Dermis blood vessel endothelial cell (primary cell): ENCODE measurements around the gene ATXN8OS. TPM values are rescaled to one million over a fixed set of nuclear protein-coding genes. Genes with fewer than 3 reads are reported as not detected.
"Not testable (repeated sequence)": the region's sequence is repeated elsewhere in the genome, so short reads cannot be mapped to it uniquely, and the experiment has no call there.

Experiments
- DNase-seq: peaks from one replicate; pipeline ENCODE4 v3.0.0; 2010
- total RNA-seq: library from RNA; depleted of rRNA; stranded (reverse); fragments of >200 nt; gene quantifications from 2 replicates; pipeline ENCODE4 v1.2.3, GENCODE V29; 2014

Gene ATXN8OS
- total RNA-seq: not detected in 2 replicates

- DNase-seq: no peak
Observed at GRCh38 chr13:70107498-70108281, at the start of gene ATXN8OS. Gene ATXN8OS, plus strand, starts transcription at chr13:70107826.

GRCh38 chr13:70080012-70080411 is 27.6 kb upstream of the ATXN8OS start:
- no peak for DNase-seq

- DNase-seq: no peak
Observed at GRCh38 chr13:70087247-70087646, 20.4 kb upstream of the ATXN8OS start.

GRCh38 chr13:70088926-70089325 is 18.7 kb upstream of the ATXN8OS start:
- no peak for DNase-seq

GRCh38 chr13:70090036-70090723 is 17.4 kb upstream of the ATXN8OS start:
- DNase-seq: no peak

GRCh38 chr13:70098669-70099068 is 9.0 kb upstream of the ATXN8OS start:
- no peak for DNase-seq

- no peak for DNase-seq
Observed at GRCh38 chr13:70104481-70104880, 3.1 kb upstream of the ATXN8OS start.

- DNase-seq: no peak
Observed at GRCh38 chr13:70107125-70107497, 515 bp upstream of the ATXN8OS start.

GRCh38 chr13:70108356-70109105 is 905 bp downstream of the ATXN8OS start, which contains the start of gene KLHL1:
Gene KLHL1, minus strand, starts transcription at chr13:70108452. Its CDS starts 753 bp downstream, at chr13:70107699.
- DNase-seq: no peak

- DNase-seq: no peak
Observed at GRCh38 chr13:70117338-70117905, 9.8 kb downstream of the ATXN8OS start.

- DNase-seq: no peak
Observed at GRCh38 chr13:70125693-70126092, 18.1 kb downstream of the ATXN8OS start.

GRCh38 chr13:70128098-70128497 is 20.5 kb downstream of the ATXN8OS start:
- no peak for DNase-seq

GRCh38 chr13:70142658-70143057 is 35.0 kb downstream of the ATXN8OS start:
- not testable (repeated sequence) for DNase-seq

GRCh38 chr13:70162141-70162540 is 54.5 kb downstream of the ATXN8OS start:
- no peak for DNase-seq

- DNase-seq: no peak
Observed at GRCh38 chr13:70170689-70171088, 63.1 kb downstream of the ATXN8OS start.

GRCh38 chr13:70171151-70171550 is 63.5 kb downstream of the ATXN8OS start:
- no peak for DNase-seq

GRCh38 chr13:70172946-70173597 is 65.4 kb downstream of the ATXN8OS start:
- no peak for DNase-seq

GRCh38 chr13:70173598-70173959 is 66.0 kb downstream of the ATXN8OS start:
- no peak for DNase-seq

- no peak for DNase-seq
Observed at GRCh38 chr13:70178346-70178745, 70.7 kb downstream of the ATXN8OS start.
